Measurements from ENCODE around the gene CCDC117.
"Not testable (repeated sequence)": the region's sequence is repeated elsewhere in the genome, so short reads cannot be mapped to it uniquely, and the experiment has no call there.

- not testable (repeated sequence) for TF ChIP-seq CTCF, POLR2A (IDR thresholded peaks at IDR 0.05)
Observed at GRCh38 chr22:28826430-28826829, 53.9 kb downstream of the CCDC117 start.

All from right lobe of liver (tissue), 4 donors.